Liver (tissue), 3 donors: ENCODE measurements around the gene FBXW7.

ENCODE experiments used
- JUND ChIP-seq, 2 donors: IDR thresholded peaks; 2 replicates each; pipeline ENCODE4 v1.6.1; 2016; ENCODE audit warnings: antibody characterized with exemption in 2 of 2
- RAD21 ChIP-seq, 2 donors: IDR thresholded peaks; 2 replicates each; pipeline ENCODE4 v1.6.1; 2016; ENCODE audit warnings: antibody characterized with exemption in 2 of 2, mild to moderate bottlenecking in 2 of 2
- RXRA ChIP-seq, 2 donors: IDR thresholded peaks; 2 replicates each; pipeline ENCODE4 v1.6.1; 2017 to 2018; ENCODE audit warnings: antibody characterized with exemption in 2 of 2, mild to moderate bottlenecking in 1 of 2
- TAF1 ChIP-seq: conservative IDR thresholded peaks from 2 replicates; pipeline ENCODE4 v1.6.1; 2016; ENCODE audit warnings: antibody characterized with exemption, mild to moderate bottlenecking
- TF ChIP-seq, protein P1 (sequence below): fragments of 150-350 bp; IDR thresholded peaks from 2 replicates; pipeline ENCODE4 v1.5.1; 2017; ENCODE audit warnings: improper control_type of control experiment, low read depth, low read length; ENCODE audit not compliant: missing input control
- TF ChIP-seq, protein P2 (sequence below): IDR thresholded peaks from 2 replicates; pipeline ENCODE4 v1.6.1; 2016; ENCODE audit warnings: antibody characterized with exemption
- TF ChIP-seq, protein P3 (sequence below): IDR thresholded peaks from 2 replicates; pipeline ENCODE4 v1.6.1; 2016; ENCODE audit warnings: antibody characterized with exemption
- TF ChIP-seq, protein P4 (sequence below): IDR thresholded peaks from 2 replicates; pipeline ENCODE4 v1.6.1; 2016; ENCODE audit warnings: antibody characterized with exemption
- TF ChIP-seq, protein P5 (sequence below): IDR thresholded peaks from 2 replicates; pipeline ENCODE4 v1.6.1; 2016; ENCODE audit warnings: antibody characterized with exemption, mild to moderate bottlenecking
- donor health status: healthy.
- donor health status: healthy.

DNA sequence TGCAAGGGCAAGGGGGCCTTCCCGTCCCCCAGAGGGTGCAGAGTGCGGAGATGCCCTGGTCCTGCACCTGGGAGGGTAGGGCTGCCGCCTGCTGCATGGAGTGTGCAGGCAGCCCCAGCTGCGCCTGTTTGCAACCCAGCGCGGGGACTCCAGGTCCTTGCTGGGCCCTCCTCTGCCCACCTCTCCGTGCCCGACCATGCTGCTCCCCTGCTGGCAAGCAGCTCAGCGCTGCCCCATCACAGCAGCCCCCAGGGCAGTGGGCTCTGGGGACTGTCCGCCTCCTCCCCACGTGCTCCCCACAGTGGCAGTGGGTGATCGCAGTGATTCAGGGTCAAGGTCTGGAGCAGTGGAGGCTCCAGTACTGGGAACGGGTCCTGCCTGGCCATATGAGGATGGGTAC is 5.0 kb upstream of the FBXW7 start:
- TF ChIP-seq, protein P1, sequence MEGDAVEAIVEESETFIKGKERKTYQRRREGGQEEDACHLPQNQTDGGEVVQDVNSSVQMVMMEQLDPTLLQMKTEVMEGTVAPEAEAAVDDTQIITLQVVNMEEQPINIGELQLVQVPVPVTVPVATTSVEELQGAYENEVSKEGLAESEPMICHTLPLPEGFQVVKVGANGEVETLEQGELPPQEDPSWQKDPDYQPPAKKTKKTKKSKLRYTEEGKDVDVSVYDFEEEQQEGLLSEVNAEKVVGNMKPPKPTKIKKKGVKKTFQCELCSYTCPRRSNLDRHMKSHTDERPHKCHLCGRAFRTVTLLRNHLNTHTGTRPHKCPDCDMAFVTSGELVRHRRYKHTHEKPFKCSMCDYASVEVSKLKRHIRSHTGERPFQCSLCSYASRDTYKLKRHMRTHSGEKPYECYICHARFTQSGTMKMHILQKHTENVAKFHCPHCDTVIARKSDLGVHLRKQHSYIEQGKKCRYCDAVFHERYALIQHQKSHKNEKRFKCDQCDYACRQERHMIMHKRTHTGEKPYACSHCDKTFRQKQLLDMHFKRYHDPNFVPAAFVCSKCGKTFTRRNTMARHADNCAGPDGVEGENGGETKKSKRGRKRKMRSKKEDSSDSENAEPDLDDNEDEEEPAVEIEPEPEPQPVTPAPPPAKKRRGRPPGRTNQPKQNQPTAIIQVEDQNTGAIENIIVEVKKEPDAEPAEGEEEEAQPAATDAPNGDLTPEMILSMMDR: no peak
- no peak for TF ChIP-seq RXRA (IDR thresholded peaks at IDR 0.05)
- TF ChIP-seq RAD21 (IDR thresholded peaks at IDR 0.05): no peak
- TF ChIP-seq, protein P2, sequence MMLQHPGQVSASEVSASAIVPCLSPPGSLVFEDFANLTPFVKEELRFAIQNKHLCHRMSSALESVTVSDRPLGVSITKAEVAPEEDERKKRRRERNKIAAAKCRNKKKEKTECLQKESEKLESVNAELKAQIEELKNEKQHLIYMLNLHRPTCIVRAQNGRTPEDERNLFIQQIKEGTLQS: no peak
- TF ChIP-seq, protein P3, sequence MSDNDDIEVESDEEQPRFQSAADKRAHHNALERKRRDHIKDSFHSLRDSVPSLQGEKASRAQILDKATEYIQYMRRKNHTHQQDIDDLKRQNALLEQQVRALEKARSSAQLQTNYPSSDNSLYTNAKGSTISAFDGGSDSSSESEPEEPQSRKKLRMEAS: no peak
- TF ChIP-seq JUND (IDR thresholded peaks at IDR 0.05): no peak
- TF ChIP-seq, protein P4, sequence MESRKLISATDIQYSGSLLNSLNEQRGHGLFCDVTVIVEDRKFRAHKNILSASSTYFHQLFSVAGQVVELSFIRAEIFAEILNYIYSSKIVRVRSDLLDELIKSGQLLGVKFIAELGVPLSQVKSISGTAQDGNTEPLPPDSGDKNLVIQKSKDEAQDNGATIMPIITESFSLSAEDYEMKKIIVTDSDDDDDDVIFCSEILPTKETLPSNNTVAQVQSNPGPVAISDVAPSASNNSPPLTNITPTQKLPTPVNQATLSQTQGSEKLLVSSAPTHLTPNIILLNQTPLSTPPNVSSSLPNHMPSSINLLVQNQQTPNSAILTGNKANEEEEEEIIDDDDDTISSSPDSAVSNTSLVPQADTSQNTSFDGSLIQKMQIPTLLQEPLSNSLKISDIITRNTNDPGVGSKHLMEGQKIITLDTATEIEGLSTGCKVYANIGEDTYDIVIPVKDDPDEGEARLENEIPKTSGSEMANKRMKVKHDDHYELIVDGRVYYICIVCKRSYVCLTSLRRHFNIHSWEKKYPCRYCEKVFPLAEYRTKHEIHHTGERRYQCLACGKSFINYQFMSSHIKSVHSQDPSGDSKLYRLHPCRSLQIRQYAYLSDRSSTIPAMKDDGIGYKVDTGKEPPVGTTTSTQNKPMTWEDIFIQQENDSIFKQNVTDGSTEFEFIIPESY: no peak
- TF ChIP-seq, protein P5, sequence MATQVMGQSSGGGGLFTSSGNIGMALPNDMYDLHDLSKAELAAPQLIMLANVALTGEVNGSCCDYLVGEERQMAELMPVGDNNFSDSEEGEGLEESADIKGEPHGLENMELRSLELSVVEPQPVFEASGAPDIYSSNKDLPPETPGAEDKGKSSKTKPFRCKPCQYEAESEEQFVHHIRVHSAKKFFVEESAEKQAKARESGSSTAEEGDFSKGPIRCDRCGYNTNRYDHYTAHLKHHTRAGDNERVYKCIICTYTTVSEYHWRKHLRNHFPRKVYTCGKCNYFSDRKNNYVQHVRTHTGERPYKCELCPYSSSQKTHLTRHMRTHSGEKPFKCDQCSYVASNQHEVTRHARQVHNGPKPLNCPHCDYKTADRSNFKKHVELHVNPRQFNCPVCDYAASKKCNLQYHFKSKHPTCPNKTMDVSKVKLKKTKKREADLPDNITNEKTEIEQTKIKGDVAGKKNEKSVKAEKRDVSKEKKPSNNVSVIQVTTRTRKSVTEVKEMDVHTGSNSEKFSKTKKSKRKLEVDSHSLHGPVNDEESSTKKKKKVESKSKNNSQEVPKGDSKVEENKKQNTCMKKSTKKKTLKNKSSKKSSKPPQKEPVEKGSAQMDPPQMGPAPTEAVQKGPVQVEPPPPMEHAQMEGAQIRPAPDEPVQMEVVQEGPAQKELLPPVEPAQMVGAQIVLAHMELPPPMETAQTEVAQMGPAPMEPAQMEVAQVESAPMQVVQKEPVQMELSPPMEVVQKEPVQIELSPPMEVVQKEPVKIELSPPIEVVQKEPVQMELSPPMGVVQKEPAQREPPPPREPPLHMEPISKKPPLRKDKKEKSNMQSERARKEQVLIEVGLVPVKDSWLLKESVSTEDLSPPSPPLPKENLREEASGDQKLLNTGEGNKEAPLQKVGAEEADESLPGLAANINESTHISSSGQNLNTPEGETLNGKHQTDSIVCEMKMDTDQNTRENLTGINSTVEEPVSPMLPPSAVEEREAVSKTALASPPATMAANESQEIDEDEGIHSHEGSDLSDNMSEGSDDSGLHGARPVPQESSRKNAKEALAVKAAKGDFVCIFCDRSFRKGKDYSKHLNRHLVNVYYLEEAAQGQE: no peak
- no peak for TF ChIP-seq TAF1
